ACHN (cell line): ENCODE data around the gene SLC45A3.
A peak's percentile ranks its signal among the peaks of the same experiment; 100 is the strongest.

Source experiments
- DNase-seq: peaks from one replicate; pipeline ENCODE4 v3.0.0-alpha.2; 2015
- in situ Hi-C: cut with HindIII; loops from 2 replicates; pipeline ENCODE4 v1.10.0; 2017; ENCODE audit warnings: low sequenced_read_pairs, low pct_ligation_motif_present, low pct_unique_long_range_greater_than_20kb

The SLC45A3 gene

DNA sequence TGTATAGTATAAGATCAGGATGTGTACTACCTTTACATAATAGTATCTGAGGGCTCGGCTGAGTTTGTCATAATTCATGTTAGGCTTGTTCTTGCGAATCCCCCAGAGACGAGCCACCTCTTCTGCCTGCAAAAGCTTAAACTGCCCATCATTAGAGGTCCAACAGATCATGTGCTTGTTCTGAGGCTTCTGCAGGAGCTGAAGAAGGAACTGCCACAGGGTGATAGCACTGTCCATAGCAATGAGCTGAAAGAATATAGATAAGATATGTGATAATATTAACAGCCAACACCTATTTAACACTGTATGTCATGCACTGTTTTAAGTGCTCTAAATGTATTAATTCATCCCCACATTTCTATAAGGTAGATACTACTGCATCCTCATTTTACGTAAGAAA lies 56.7 kb downstream of the SLC45A3 start:
- in situ Hi-C loops, result no loop called here
- no peak for DNase-seq

GRCh38 chr1:205620269-205620668 lies 60.0 kb downstream of the SLC45A3 start:
- in situ Hi-C loops, result no loop called here
- no peak for DNase-seq

DNA sequence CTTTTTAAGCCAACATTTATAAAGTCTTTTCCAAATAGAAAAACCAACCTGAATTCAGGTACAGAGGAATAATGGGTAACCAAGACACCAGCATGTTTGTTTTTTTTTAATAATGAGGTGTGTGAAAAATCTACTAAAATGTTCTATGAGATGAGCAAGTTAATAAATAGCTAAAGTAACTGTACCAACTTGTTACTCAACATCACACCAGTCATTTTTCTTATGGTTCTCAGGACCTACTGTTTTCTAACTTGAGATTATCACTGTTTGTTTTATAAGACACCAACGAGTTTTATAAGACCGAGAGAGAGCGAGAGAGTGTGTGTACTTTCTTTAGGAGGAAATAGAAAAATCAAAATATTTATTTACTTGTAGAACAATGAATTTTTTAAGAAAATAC lies 60.9 kb downstream of the SLC45A3 start:
- in situ Hi-C loops, result no loop called here
- DNase-seq, result no peak

- no peak for DNase-seq
- in situ Hi-C loops, result no loop called here
Measured at GRCh38 chr1:205616563-205617293, 63.6 kb downstream of the SLC45A3 start.

GRCh38 chr1:205615789-205616188 lies 64.5 kb downstream of the SLC45A3 start:
- DNase-seq, result no peak
- in situ Hi-C loops, result no loop called here

- in situ Hi-C loops, result no loop called here
- DNase-seq, result no peak
Measured at GRCh38 chr1:205613854-205614412, 66.4 kb downstream of the SLC45A3 start.

DNA sequence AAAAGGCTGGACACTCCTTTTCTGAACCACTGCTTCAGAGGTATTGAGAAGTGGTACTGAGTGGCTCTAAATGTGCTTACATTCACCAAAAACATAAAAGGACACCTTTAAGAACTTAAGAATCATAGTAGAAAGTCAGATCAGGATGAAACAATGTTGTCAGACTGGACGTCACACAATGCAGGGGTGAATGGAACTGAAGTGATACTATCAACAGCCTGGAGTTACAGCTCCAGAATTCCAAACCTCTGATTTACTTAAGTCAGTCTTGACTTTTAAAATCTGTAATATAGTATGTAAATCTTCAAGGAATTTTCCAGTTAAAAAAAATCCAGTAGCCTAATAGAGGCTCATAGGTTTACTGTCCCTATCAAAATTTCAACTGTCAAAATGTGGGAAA lies 67.8 kb downstream of the SLC45A3 start:
- in situ Hi-C loops, result no loop called here
- DNase-seq, result no peak

DNA sequence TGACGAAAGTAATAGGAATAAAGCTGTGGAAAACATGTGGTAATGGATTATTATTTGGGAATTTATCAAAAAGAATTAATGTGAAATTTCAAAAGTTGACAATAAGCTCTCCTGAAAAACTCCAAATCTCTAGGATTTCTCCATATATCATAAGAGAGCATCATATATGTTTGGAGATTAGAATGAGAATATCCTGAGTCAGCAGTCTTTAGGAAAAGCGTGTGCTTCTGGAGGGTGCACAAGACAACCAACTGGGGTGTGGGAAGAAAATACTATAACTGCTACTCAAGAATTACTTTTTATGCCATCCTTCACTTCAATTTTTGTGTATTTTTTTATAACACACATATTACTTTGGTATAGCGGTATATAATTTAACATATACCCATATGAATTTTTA lies 68.2 kb downstream of the SLC45A3 start:
- DNase-seq, result no peak
- in situ Hi-C loops, result no loop called here

DNA sequence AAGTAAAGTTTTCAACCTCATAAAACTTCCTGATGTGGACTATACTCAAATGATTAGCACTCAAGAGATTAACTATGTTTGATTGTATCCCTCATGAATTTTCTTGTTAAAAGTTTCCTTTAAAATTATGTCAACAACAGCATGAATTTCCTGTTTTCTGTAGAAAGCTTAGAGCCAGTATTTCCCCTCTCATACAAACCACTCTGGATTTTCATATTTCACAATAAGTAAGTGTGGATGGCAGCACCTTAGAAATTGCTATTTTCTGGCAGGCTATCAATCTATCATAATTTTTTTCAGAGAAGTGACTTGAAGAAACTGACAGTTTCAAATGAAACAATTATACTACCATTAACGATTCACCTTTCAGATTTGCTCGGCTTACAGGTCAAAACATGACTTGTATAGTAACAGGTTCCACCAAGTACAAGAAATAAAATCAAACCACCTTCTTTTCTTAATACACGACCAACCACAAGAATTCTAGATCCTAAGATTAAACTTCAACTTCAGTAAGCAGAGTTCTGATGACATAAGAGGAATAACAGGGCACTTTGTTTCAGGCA lies 69.3 kb downstream of the SLC45A3 start:
- peak; percentile 24 for DNase-seq
- in situ Hi-C loops, result no loop called here

DNA sequence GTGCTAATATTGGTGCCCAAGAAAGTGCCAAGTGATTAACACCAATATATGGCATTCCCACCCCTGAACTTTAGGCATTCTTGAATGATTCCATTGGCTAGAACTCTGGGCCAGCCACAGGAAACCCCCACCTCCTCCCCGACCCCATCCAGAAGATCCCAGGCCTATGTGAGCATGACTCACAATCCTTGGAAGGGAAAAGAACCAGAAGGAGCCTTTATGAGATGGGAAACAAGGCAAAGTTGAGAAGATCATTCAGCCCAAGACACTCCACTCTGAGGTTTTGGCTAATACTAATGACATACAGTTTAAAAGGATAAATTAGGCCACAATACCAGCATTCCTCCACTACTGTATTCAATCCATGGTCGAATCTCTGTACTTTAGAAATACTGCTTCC lies 70.3 kb downstream of the SLC45A3 start:
- in situ Hi-C loops, result no loop called here
- DNase-seq, result peak; percentile 62
